ENCODE data around the gene COL5A1.

The COL5A1 gene

DNA sequence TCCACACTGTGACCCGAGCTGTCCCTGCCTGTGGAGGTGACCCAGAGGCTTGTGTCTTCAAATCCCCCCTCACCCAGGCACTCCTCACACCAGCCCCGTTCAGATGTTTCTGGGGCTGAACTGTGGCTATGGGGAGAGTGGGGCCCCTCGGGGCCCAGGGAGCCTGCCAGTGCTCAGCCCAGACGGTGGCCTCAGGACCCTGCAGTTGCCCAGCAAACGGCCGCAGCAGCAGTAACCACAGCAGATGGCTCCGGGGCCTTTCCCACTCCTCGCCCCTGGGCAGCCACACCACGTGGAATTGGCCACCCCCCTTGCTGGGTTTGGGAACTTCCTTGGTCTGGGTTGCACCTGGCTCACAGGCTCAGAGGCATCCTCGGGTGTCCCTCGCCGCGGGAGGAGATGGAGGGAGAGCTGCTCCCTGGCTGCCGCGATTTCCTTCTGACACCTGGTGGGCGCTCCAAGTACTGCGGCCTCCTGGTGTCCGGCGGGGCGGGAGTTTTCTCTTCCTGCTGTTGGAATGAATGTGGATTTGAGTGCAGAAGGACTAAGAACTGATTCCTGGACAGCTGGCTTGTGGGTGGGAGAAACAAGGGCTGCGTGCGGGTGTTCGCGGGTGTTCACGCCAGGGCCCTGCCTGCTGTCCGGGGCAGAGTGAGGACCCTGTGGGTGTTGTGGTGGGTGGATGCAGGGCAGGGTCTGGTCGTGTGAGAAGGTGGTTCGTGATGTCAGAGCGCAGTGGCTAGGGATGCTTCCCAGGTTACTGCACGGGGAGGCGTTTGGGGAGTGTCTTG, 97.5 kb downstream of the COL5A1 start:
- peak; percentile 5 to 25 for DNase-seq (ENCODE audit: low read depth in 1 of 2, low spot score in 1 of 2)

DNA sequence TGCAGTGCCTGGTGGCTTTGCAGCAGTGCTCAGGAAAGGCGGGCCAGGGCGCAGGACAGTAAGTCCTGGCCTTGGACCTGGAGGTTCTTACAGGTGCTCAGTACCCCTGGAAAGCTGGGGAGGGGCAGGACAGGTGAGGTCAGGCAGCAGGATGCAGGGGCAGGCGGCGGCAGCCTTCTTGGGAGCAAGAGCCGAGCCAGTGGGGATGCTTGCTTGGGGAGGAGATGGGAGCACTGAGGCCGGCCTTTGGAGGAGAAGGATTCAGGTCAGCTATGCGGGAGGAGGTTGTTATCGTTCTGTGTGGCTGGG, 98.0 kb downstream of the COL5A1 start:
- DNase-seq (ENCODE audit: low read depth in 1 of 2, low spot score in 1 of 2) = no peak

DNA sequence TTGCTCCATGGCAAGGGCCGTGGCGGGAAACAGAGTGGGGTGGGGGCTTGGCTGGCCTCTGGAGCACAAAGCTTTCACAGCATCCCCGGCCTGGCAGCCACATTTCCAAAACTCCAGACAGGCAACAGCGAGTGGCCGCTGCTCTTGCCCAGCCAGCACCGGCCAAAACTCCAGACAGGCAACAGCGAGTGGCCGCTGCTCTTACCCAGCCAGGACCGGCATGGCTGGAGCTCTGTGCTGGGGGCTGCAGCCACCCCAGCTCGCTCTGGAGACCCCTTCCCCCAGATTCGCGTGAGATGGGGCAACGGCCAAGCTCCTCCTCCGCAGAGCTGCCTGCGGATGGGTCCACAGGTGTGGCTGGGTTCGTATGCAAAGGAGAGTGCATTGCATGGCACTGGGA, 98.5 kb downstream of the COL5A1 start:
- DNase-seq (ENCODE audit: low read depth in 1 of 2, low spot score in 1 of 2) = no peak

DNA sequence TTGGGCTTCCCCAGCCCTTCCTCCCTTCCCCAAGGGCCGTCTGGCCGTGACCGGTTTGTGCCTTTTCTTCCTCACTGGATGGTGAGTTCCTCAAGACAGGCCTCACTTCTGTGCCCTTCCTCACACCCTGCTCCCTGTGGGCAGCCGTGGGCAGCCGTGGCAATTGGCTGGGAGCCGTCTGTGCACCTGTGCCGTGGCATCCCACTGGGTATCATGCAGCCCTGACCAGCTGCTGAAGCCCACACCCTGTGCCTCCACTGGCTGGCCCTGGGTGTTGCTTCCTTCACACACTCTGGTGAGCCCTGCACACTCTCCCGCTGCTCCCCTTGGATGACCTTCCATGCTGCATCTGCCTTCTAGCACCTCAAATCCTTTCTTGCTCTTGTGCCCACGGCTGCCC, 100.2 kb downstream of the COL5A1 start:
- DNase-seq (ENCODE audit: low read depth in 1 of 2, low spot score in 1 of 2) = no peak

DNA sequence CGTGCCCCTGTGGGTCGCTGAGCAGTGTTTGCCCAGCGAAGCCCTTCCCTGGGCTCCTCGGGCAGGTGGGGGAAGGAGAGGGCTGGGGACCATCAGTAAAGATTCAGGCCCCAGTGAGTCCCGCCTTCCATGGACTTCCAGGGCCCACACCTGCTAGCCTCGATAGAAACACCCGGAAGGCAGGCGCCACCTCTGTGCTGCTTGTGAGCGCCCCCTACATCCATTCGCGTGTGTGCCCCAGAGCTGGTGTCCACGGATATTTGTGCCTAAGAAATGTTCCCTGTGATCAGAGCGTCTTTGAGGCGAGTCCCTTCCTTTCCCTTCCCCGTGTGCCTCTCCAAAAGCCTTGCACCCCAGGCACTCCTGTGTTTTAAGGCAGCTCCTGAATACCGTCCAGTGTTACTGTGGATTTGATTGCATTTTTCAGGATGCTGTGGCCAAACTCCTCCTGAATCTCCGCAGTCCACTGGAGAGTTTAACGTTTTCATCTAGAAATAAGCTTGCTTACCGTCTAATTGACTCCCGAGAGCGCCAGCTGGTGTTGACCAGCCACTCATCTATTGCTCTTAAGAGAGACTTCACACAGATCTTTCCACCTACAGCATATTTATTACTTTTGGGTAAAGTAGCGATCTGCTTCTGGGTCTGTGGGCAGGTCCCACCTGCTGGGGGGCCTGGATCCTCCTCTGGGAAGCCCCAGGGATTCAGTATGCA, 101.4 kb downstream of the COL5A1 start:
- DNase-seq (ENCODE audit: low read depth in 1 of 2, low spot score in 1 of 2) = no peak

DNA sequence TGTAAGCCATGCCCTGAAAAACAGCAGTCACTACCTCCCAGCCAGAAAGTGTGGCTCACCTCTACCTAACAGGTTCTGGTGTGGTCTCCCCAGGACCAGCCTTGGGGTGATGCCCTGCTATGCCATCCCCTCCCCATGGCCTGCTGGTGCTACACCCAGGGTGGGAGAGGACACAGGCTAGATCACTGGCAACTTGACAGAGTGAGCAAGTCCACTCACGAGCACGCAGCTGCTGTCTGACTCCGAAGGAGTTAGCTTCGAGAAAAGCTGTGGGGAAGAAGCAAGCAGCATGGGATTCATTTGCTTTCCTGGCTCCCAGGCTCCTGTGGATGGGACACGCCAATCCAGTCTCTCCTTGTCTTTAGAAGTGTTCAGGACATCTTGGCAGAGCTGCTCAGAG, 102.2 kb downstream of the COL5A1 start:
- no peak for DNase-seq (ENCODE audit: low read depth in 1 of 2, low spot score in 1 of 2)

DNA sequence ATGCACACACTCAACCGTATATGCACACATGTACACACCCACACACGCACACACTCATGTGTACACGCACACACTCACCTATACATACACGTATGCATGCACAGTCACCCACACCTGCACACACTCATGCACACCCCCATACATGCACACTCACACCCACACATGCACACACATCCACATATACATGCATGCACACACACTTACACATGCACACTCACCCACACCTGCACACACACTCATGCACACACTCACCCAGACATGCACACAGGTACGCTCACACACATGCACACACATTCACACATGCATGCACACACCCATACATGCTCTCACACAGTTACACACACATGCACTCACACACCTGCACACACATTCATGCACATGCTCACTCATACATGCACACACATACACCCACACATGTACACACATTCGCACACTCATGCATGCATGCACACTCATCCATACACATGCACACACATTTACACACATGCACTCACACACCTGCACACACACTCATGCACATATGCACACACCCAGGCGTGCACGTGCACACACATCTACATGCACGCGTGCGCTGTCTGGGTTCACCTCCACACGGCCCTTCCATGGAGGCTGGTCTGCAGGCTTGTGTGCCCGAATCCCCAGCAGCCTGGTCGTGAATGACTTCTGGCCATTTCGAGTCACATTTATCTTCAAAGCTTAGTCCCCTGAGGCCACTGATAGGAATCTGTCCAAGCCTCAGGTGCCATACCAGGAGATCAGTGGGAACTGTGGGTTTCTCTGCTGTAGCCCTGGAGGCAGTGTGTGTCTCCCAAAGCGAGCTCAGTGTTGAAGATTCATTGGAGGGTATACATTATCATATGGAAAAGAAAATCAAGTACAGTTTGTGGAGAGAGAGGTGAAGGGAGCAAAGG, 103.0 kb downstream of the COL5A1 start:
- no peak for DNase-seq (ENCODE audit: low read depth in 1 of 2, low spot score in 1 of 2)

DNA sequence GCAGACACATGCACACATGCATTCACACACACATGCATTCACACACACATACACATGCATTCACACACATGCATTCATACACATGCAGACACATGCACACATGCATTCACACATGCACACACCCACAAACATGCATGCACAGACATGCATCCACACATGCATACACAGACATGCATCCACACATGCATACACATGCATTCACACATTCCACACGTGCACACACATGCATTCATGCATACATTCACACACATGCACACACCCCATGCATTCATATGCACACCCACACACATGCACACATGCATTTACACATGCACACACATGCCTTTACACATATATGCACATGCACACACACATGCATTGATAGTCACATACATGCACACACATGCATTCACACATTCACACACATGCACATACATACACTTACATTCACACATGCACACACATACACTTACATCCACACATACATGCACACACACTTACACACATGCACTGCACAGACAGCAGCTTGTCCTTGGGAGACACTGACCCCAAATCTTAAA, 106.4 kb downstream of the COL5A1 start:
- no peak for DNase-seq (ENCODE audit: low read depth in 1 of 2, low spot score in 1 of 2)

DNA sequence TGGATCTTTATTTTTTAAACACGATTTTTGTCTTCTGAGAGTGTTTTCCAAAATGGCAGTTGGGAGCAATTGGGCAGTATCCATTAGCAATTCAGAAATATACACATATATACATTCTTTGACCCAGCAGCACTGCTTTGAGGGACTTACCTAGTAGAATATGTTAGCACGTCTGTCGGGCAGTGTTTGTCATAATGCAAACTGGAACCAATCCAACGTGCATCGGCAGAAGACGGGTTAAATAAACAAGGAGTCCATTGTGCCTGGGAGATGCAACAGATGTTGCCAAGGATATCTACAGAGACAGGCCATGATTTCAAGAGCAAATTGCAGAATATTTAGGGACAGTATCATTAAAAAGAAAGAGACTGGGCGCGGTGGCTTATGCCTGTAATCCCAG, 107.0 kb downstream of the COL5A1 start:
- no peak for DNase-seq (ENCODE audit: low read depth in 1 of 2, low spot score in 1 of 2)

DNA sequence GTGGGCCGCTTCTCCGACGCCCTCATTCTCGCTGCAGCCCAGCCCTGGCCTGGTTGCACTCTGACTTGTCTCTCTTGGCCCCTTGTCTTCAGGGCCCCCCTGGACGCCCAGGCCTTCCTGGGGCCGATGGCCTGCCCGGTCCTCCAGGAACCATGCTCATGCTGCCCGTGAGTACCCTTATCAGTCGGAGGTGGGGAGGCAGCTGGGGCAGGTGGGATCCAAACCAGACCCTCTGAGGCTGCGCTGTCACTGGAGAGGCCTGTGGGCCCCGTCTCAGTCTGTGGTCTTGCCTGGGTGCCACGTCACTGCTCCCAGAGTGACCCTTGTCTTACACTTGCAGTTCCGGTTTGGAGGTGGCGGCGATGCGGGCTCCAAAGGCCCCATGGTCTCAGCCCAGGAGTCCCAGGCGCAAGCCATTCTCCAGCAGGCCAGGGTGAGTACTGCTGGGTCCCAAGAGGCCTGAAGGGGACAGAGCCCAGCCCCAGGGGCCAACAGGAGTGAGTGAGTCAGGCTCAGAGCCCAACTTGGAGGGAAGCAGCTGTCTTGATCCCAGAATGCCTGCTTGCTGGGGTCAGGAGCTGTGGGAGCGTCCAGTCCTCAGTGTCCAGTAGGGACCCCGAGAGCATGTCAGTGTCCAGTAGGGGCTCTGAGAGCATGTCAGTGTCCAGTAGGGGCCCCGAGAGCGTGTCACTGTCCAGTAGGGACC, 109.0 kb downstream of the COL5A1 start:
- DNase-seq (ENCODE audit: low read depth in 1 of 2, low spot score in 1 of 2) = no peak

DNA sequence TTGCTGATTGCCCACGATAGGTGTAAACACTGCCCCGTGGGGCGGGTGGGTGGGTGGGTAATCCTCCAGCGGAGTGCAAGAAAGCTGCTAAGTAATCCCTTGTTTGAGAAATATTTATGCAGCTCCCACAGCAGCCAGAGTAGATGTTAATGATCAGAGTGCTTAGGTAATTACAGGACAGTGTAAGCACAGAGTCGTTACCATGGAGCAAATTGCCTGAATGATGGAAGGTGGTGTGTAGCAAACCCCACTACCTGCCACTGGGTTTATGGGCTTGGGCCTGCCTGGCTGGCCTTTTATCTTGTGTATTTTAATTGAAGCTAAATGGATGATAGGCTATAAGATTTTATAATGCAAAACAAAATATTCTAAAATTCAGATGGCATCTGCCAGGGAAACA, 110.0 kb downstream of the COL5A1 start:
- no peak for DNase-seq (ENCODE audit: low read depth in 1 of 2, low spot score in 1 of 2)

DNA sequence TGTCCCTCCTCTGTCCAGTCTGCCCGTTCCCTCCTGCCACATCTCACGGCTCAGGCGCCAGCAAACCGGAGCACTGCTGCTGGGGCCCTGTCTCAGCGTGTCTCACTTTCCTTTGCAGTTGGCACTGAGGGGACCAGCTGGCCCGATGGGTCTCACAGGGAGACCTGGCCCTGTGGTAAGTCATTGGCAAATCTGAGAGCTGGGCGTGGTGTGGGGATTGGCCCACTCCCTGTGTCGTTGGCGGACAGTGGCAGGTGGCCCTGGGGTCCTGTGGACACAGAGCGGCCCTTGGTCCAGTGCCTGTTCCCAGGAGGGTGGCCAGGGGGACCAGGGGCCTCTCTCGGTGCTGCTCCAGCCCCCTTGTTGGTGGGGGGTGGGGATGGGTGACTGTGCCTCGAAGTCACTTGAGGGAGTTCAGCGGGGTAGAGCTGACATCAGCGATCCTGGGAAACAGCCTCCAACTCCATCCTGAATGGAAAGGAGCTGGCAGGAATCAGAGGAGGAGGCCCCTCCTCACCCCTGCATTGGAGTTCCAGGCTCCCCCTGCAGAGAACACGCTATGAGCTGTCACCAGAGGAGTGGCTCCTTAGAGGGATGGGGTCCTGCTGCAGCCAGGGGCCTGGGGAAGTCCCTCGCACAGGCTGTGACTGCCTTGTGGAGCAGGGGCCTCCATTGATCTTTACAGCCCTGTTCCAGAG, 111.0 kb downstream of the COL5A1 start:
- DNase-seq (ENCODE audit: low read depth in 1 of 2, low spot score in 1 of 2) = no peak

DNA sequence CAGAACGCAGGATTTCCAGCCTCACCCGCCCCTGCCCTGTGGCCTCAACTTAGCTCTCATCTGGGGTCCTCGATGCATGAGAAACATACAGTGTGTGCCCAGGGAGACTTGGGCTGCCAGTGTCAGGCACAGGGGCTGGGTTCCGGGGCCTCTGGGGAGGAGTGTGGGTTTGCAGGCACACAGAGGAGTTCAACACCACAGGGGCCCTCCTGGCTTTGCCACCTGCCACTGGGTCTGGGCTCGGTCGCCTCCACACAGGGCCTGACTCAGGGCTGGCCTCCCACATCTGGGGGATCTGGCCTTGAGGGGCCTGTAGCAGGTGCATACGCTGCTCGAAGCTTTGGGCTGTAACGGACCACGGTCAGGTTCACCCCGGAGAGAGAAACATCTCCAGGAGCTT, 111.6 kb downstream of the COL5A1 start:
- DNase-seq (ENCODE audit: low read depth in 1 of 2, low spot score in 1 of 2) = no peak

DNA sequence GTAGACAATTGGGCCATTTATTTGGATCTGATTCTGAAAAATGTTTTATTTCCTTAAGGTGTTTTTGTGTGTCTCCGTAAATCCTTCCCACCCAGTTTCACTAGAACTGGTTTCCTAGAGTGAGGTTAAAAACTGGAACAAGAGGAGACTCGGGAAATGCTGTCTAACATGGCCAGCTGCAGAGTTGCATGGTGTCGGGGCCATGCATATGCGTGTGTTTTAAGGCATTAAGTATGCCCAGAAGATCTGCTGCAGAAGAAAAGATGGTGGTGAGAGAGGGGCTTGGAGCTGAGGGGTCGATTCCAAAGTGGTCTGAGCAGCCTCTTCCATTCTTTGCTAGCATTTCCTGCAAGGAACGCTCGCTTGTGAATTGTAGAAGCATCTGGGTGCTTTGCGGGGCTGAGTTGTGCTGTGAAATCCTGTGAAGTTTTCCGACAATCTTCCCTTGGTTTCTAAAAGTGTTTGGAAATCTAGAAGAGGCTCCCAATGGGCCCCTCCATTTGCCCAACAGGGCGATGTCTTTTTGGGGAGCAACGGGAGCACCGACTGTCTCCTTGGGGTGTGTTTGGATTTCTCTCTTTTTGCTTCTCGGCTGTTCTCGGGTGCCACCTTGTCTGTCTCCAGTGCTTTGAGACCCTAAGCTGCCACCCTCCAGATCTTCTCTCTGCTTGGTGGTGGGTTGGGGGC, 113.8 kb downstream of the COL5A1 start:
- no peak for DNase-seq (ENCODE audit: low read depth in 1 of 2, low spot score in 1 of 2)

DNA sequence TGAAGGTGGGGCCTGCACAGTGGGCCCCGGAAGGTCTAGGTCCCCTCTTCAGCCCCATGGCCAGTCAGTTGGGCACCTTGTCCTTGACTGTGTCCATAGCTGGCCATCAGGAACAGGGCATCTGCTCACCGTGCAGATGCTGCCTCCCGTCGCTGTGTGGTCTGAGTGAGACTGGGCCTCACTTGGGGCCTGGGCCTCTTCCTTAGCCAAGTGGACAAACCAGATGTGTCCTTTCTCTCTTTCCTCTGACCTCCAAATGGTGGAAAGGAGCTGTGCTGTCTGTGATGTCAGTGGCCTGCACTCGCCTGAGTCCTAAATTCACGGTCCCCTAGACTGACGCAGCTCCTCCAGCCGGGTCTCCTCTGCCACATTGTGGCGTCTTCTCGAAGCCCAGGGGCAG, 114.5 kb downstream of the COL5A1 start:
- no peak for DNase-seq (ENCODE audit: low read depth in 1 of 2, low spot score in 1 of 2)

DNA sequence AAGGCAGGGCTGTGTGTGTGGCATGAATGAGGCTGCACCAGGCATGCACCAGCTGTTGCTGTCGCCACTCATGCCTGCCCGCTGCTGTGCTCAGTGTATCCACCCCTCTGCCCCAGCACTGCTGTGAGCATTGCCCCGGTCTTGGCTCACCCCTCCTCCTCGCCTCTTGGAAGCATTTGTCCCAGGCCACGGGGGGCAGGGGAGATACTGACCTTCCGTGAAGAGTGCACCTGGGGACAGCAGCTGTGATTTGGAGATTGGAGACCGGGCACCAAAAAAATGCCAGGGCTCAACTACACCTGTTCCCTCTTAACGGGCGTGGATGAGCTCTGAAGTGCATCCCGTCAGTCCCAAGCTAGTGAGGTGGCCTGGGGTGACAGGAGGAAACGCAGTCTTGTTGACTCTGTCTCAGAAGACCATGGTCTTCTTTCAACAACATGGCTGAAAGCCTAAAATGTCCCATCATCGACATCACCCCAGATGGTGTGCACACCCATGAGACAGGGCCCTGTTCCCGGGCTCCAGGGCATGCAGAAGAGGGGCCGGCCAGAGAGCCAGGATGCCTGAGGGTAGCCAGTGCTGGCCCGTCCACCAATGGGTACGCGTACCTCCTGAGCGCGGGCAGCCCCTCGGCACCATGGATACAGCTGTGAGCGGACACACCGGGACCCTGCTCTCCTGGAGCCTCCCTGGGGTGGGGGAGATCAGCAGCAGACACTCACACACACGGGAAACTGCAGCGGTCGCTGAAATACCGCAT, 115.8 kb downstream of the COL5A1 start:
- no peak for DNase-seq (ENCODE audit: low read depth in 1 of 2, low spot score in 1 of 2)

DNA sequence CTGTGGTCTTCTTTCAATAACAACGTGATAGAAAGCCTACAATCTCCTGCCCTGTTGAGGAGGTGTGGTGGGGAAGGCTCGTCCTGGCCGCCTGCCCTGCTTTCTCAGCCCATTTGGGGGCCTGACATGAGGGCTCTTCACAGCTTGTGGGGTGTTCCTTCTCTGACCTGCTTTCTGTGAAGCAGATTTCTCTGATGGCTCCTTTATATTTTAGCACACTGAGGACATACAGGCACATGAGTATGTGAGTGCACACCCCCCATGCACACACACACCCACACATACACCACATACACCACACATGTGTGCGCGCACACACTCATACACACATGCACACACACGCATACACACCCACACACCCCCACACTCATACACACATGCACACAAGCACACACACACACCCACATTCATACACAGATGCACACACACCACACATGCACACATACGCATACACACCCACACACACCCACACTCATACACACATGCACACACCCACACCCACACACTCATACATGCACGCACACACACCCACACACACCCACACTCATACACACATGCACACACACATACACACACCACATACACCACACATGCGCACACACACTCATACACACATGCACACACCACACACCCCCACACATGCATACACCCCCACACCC, 117.5 kb downstream of the COL5A1 start:
- DNase-seq (ENCODE audit: low read depth in 1 of 2, low spot score in 1 of 2) = no peak

DNA sequence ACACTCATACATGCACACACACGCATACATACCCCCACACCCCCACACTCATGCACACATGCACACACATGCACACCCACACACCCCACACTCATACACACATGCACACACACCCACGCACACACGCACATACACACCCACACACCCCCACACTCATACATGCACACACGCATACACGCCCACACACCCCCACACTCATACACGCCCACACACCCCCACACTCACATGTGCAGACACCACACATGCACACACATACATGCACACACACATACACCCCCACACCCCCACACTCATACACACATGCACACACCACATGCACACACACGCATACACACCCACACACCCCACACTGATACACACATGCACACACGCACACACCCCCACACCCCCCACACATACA, 118.3 kb downstream of the COL5A1 start:
- no peak for DNase-seq (ENCODE audit: low read depth in 1 of 2, low spot score in 1 of 2)
